GM19238 (cell line): ENCODE data around the gene DVL1.

Experiments used
- DNase-seq: peaks from one replicate; pipeline ENCODE4 v3.0.0; 2011; ENCODE audit warnings: low spot score; ENCODE audit not compliant: insufficient read length

The DVL1 gene

GRCh38 chr1:1312450-1313314, 36.5 kb downstream of the DVL1 start:
- no peak for DNase-seq

- no peak for DNase-seq
Observed at GRCh38 chr1:1311107-1312104, 37.8 kb downstream of the DVL1 start.

GRCh38 chr1:1310476-1311053, 38.7 kb downstream of the DVL1 start:
- DNase-seq, result no peak

- no peak for DNase-seq
Observed at GRCh38 chr1:1310109-1310385, 39.2 kb downstream of the DVL1 start.

- no peak for DNase-seq
Observed at GRCh38 chr1:1309251-1310108, 39.7 kb downstream of the DVL1 start.

- no peak for DNase-seq
Observed at GRCh38 chr1:1308756-1309250, 40.4 kb downstream of the DVL1 start.

- DNase-seq, result peak; percentile 99
Observed at GRCh38 chr1:1307923-1308755, 41.1 kb downstream of the DVL1 start, which contains the start of the genes ACAP3 and PUSL1. TSS of gene ACAP3 (minus strand) at chr1:1307930. CDS start at chr1:1307815, 115 bp downstream. TSS of gene PUSL1 (plus strand) at chr1:1308597. CDS start at chr1:1308644, 47 bp downstream.

GRCh38 chr1:1307261-1307922, 41.8 kb downstream of the DVL1 start:
- DNase-seq, result no peak

GRCh38 chr1:1306661-1307260, 42.5 kb downstream of the DVL1 start:
- DNase-seq, result no peak

- no peak for DNase-seq
Observed at GRCh38 chr1:1306070-1306660, 43.1 kb downstream of the DVL1 start.

GRCh38 chr1:1305300-1306069, 43.7 kb downstream of the DVL1 start:
- DNase-seq, result peak; percentile 78

- DNase-seq, result no peak
Observed at GRCh38 chr1:1304331-1305299, 44.6 kb downstream of the DVL1 start.

- no peak for DNase-seq
Observed at GRCh38 chr1:1303736-1304135, 45.5 kb downstream of the DVL1 start.

GRCh38 chr1:1302951-1303509, 46.2 kb downstream of the DVL1 start:
- no peak for DNase-seq

GRCh38 chr1:1302006-1302430, 47.2 kb downstream of the DVL1 start:
- no peak for DNase-seq

GRCh38 chr1:1300352-1300739, 48.9 kb downstream of the DVL1 start:
- DNase-seq, result no peak
